Left renal cortex interstitium (tissue), 4 donors: Measurements from ENCODE around the gene TARP.

Experiments used
- DNase-seq, 4 donors: peaks; one replicate each; pipeline ENCODE4 v3.0.0-alpha.2; 2013; ENCODE audit warnings: low read depth in 4 of 4, low spot score in 2 of 4, missing footprints in 1 of 4

The TARP gene

DNA sequence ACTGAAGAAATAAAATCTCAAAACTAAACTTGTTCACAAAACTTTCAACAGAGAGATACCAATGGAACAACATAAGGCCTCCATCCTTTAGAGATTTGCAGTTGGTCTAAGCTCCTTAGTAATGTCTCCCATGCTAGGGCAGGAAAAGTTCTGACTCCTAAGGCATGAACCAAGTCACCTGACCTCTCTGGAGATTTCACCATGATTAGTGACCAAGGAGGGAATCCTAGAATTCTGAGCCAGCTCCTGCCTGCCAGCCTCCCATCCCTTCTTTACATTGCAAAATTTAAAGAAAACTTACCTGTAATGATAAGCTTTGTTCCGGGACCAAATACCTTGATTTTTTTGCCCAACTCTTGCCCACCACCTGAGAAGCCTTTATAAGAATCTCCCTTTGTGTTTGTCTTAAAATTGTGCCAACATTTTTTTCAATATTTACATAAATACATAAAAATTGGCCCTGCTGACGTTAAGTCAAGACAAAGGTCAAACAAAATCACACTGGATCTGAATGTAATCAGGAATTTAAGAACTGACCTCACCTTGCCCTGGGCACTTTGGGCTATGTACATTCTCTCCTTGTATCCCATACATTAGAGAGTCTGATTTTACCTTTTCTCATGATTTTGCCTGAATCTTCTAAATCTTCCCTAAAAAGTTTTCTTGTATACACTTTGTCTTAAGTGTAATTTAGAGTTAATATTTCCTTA lies at the start of gene TARP:
TSS of gene TARP (minus strand) at position 351 of the 710 bp plus-strand sequence.
- DNase-seq: no peak

DNA sequence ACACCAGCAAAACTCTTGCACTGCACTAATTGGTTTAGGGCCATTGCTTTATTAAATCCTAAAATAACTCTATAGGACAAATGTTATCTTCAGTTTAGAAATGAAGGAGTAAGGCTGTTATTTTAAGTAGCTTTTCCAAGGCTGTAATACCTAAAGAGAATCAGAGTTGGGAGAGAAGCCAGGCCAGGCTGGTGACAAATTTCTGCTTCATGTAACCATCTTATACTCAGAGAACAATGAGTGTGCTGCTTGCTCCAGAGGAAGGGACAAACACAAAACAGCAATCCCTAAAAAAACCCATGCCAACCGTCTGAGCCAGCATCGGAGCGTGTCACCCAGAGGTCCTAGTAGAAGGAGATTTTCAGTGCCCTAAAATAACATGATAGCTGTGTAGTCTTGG lies 49.7 kb upstream of the TARP start:
- no peak for DNase-seq

DNA sequence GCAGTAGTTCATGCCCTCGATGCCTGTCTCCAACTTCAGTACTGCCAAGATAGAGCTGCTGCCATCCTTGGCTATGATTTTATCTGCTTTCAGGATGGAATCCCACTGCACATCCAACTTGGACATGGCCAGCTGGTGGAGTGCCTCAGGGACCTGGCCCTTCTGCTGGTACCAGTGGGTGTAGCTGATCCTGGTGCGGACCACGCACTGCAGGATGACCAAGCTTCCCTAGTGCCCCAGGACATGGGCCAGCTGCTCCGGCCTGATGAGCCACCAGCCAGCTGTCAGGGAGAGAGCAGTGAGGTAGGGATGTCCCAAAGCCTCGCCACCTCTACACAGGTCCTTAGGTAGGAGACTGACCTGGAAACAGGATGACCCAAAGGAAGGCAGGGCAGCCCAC lies 49.0 kb upstream of the TARP start:
- DNase-seq: no peak

- DNase-seq: no peak
These were observed 48.5 kb upstream of the TARP start for GRCh38 chr7:38321967-38322366.

GRCh38 chr7:38321515-38321944 lies 48.1 kb upstream of the TARP start:
- DNase-seq: no peak

- DNase-seq: no peak
These were observed 47.6 kb upstream of the TARP start for GRCh38 chr7:38321050-38321449.

GRCh38 chr7:38319873-38320272 lies 46.4 kb upstream of the TARP start:
- no peak for DNase-seq

DNA sequence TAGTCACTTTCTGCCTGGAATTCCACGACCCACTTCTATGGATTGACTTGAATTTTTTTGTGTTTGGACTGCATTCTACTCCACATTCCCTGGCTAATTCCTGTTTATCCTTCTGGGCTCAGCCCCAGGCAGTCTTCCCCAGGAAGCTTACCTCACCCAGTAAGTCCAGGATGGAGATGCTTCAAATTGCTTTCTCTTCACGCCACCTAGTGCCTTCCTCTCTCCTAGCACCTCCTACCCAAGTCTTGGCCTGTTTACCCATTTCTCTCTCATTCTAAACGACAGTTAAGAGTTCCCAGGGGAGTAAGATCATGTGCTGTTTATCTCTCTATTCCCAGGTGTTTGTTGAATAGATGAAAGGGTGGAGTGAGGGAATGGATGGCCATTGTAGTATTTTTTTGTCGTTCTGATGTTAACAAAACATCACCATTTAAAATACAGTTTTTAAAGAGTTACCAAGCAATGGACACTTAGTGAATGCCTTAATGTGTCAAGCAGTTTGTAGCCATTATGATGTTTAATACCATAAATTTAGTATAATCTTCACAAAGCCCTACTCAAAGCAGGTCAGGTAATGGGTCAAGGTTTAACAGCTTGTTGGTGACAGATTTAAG lies 45.5 kb upstream of the TARP start:
- no peak for DNase-seq

GRCh38 chr7:38318241-38318640 lies 44.8 kb upstream of the TARP start:
- no peak for DNase-seq

GRCh38 chr7:38317515-38317914 lies 44.1 kb upstream of the TARP start:
- no peak for DNase-seq

- no peak for DNase-seq
These were observed 43.4 kb upstream of the TARP start for GRCh38 chr7:38316733-38317360.

- DNase-seq: no peak
These were observed 42.0 kb upstream of the TARP start for GRCh38 chr7:38315410-38315809.

DNA sequence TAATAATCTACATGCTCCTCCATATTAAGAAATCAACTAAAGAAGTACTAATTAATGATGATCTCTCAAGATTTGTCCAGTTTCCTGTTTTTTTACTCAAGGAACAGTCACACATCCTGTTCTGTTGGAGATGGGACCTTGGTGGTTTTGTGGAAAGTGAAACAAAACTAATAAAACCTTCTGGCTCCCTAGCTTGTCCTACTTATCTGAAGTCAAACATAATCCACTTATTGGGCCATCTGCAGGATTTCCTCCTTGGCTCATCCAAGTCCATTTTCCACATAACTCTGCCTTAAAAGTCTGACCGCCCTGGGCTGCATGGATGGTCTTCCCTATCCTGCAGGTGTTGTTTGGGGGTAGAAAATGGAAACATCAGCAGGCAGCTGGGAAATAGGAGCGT lies 39.4 kb upstream of the TARP start:
- DNase-seq: no peak

- no peak for DNase-seq
These were observed 38.0 kb upstream of the TARP start for GRCh38 chr7:38311329-38311937.

DNA sequence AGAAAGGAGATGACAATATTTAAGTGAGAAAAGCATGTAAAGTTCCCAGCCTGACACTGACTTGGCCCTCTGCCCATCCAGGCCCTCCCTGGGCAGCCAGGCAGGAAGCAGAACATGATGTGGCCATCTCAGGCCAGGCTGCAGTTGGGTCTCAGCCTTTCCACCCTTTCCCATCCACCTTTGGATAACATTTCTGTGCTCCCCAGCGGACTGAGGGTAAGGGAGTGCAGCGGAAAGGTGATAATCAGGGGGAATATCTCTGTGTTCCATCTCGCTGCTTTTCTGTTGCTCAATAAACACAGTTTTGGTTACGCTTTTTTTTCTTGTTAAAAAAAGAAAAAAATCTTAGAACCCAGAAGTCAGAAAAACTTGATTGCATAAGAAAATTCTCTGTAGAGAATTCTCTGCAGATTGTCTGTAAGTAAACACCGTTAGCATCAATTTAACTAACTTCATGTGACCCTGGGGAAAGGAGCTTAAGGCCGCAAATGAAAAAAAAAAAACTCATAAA lies 37.2 kb upstream of the TARP start:
- DNase-seq: no peak

DNA sequence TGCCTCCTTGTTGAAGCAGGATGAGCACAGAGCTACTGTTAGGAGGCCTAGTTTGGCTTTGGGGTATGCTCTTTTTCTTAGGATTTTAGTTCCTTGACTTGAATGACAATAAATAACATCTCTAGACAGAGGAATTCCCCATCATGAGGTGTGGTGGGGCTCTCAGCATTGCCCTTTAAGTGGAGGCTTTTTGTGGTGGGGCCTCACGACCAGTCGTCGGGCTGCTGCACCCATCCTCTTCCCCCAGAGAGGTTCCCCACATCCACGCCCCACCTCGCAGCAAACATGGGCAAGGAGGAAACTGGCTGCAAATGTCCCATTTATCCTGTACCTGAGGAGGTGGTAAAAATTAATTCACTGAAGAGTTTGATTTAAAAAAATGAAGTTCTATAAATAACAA lies 36.1 kb upstream of the TARP start:
- no peak for DNase-seq

DNA sequence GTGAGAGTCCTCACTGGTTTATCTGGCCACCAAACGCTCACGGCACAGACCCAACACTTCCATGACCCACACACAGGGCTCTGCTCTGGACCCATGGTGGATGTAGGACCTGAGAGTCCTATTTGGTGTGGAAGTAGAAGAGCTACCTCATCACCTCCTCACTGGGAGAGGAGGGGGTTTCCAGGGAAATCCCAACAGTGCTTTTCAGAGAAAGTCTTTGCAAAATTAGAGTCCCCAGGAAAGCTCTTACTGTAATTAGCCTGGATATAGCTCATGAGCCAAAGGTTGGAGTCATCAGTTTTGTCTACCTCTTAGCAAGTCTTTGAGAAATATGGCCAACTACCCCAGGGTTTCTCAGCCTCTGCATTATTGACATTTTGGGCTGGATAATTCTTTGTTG lies 34.7 kb upstream of the TARP start:
- no peak for DNase-seq

GRCh38 chr7:38307640-38308039 lies 34.2 kb upstream of the TARP start:
- no peak for DNase-seq

DNA sequence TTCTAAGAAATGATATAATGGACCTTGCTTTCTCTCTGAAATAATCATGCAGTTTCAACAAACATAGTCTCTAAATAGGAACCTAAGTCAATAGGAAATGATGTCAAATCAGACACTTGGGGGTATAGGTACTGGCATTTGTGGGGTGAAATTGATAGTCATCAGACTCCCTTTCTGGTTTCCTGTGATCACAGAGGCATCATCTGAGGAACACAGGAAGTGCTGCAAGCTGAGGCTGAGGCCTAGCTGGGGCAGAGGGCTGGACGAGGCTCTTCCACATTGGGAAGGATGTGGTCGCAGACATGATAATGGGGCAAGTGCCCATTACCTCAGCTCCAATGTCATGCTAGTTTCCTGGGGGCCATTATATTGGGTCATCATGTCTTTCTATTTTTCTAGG lies 33.5 kb upstream of the TARP start:
- DNase-seq: no peak

DNA sequence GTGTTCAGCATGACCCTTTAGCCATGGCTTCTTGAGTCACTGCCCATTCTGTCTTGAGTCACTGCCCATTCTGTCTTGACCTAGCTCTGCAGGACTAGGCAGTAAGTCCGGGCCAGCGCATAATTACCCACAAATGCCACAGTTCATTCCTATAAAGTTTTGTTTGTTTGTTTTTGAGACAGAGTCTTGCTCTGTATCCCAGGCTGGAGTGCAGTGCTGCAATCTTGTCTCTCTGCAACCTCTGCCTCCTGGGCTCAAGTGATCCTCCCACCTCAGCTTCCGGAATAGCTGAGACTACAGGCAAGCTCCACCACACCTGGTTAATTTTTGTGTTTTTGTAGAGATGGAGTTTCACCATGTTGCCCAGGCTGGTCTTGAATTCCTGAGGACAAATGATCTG lies 32.7 kb upstream of the TARP start:
- DNase-seq: no peak

- DNase-seq: no peak
These were observed 30.4 kb upstream of the TARP start for GRCh38 chr7:38303866-38304265.

GRCh38 chr7:38300175-38300574 lies 26.7 kb upstream of the TARP start:
- no peak for DNase-seq
